ENCODE results near the gene ZNF575. TPM values are rescaled to one million over a fixed set of nuclear protein-coding genes. Genes with fewer than 3 reads are reported as not detected.
A peak's percentile ranks its signal among the peaks of the same experiment; 100 is the strongest.

The ZNF575 gene
- polyA plus RNA-seq, 1 experiment = 0.16 TPM

GRCh38 chr19:43525836-43526771, 6.9 kb upstream of the ZNF575 start:
- no peak for DNase-seq (ENCODE audit: low read depth, low spot score)
- H3K27ac ChIP-seq (ENCODE audit: low read depth, low read length) = peak overlapping the region; percentile 57
- POLR2A ChIA-PET = interaction anchor here (0.6 to 1.0 kb wide), 3 partner anchors 8 to 70 kb away, joined by 3 to 4 read pairs (median 3); partner anchors contain the start of genes IRGQ, PHLDB3 and ZNF576
- H3K27me3 ChIP-seq (ENCODE audit: control insufficient read depth, insufficient read depth, low read length) = no peaks in the 10 kb centered on the region
- H3K9me3 ChIP-seq (ENCODE audit: control insufficient read depth, insufficient read depth, low read length) = no peaks in the 10 kb centered on the region
- TF ChIP-seq CTCF (IDR thresholded peaks at IDR 0.05; ENCODE audit: low read depth, low read length) = no peak
- peak overlapping the region; percentile 86 for H3K4me3 ChIP-seq (ENCODE audit: low read depth, low read length)
- CTCF ChIA-PET = interaction anchor here (11.1 kb wide), 1 partner anchor 81 kb away, joined by 385 read pairs; no protein-coding TSS in a partner anchor

GRCh38 chr19:43526884-43527859, 5.8 kb upstream of the ZNF575 start, which contains the start of gene ETHE1:
ETHE1 (minus strand) TSS chr19:43527201; CDS start chr19:43527177, 24 bp downstream.
- POLR2A ChIA-PET = interaction anchor here (0.6 to 1.3 kb wide), 4 partner anchors 17 to 399 kb away, joined by 4 to 8 read pairs (median 6); partner anchors contain the start of genes IRGQ, PHLDB3 and ZNF576

GRCh38 chr19:43527860-43528622, 4.9 kb upstream of the ZNF575 start:
- ChIA-PET POLR2A (interaction anchor here (0.6 to 1.3 kb wide), 4 partner anchors 18 to 400 kb away, joined by 4 to 8 read pairs (median 6); partner anchors contain the start of gene PHLDB3), CTCF (interaction anchor here (0.7 to 2.8 kb wide), 8 partner anchors 9 to 1256 kb away, joined by 3 to 26 read pairs (median 5); no protein-coding TSS in a partner anchor)
- no peak for DNase-seq (ENCODE audit: low read depth, low spot score)

More at GRCh38 chr19:43526884-43527859, 5.8 kb upstream of the ZNF575 start, which contains the start of gene ETHE1:
- no peaks in the 10 kb centered on the region for H3K27me3 ChIP-seq (ENCODE audit: control insufficient read depth, insufficient read depth, low read length)
- no peak for TF ChIP-seq CTCF (IDR thresholded peaks at IDR 0.05; ENCODE audit: low read depth, low read length)
- peak within 1 kb of the TSS; percentile 86 for H3K4me3 ChIP-seq (ENCODE audit: low read depth, low read length)
- no peak for DNase-seq (ENCODE audit: low read depth, low spot score)
- CTCF ChIA-PET = interaction anchor here (1.4 to 2.8 kb wide), 4 partner anchors 8 to 95 kb away, joined by 4 to 26 read pairs (median 12); no protein-coding TSS in a partner anchor
- no peaks in the 10 kb centered on the region for H3K9me3 ChIP-seq (ENCODE audit: control insufficient read depth, insufficient read depth, low read length)
- peak within 1 kb of the TSS; percentile 57 for H3K27ac ChIP-seq (ENCODE audit: low read depth, low read length)

More at GRCh38 chr19:43527860-43528622, 4.9 kb upstream of the ZNF575 start:
- Histone ChIP-seq H3K9me3 (ENCODE audit: control insufficient read depth, insufficient read depth, low read length) (no peaks in the 10 kb centered on the region), H3K27ac (ENCODE audit: low read depth, low read length) (no peak overlapping the region), H3K27me3 (ENCODE audit: control insufficient read depth, insufficient read depth, low read length) (no peaks in the 10 kb centered on the region), H3K4me3 (ENCODE audit: low read depth, low read length) (no peak overlapping the region)
- no peak for TF ChIP-seq CTCF (IDR thresholded peaks at IDR 0.05; ENCODE audit: low read depth, low read length)

Data from AG04450 (cell line).